Tibial artery (tissue), 4 donors: Measurements from ENCODE around the gene DNAJA4.

Experiments
- DNase-seq, 2 donors: peaks; one replicate each; pipeline ENCODE4 v3.0.0-alpha.2; 2019
- H3K27ac ChIP-seq, 2 donors: fragments of 200-600 bp; sonication (generic) in 1 of 2; 1 replicate in 1 of 2; 2 replicates in 1 of 2; pipeline ENCODE4 v1.5.1; 2018 to 2019; ENCODE audit warnings: mild to moderate bottlenecking in 1 of 2
- H3K27me3 ChIP-seq, 2 donors: fragments of 200-600 bp; sonication (generic) in 1 of 2; one replicate each; pipeline versions ENCODE4 v1.5.1 to v1.6.0; 2016 to 2019
- H3K36me3 ChIP-seq, 3 donors: fragments of 200-600 bp; sonication (generic) in 2 of 3; one replicate each; pipeline ENCODE4 v1.5.1; 2016 to 2019; ENCODE audit warnings: mild to moderate bottlenecking in 2 of 3
- H3K4me1 ChIP-seq, 4 donors: fragments of 200-600 bp; sonication (generic) in 2 of 4; 1 replicate in 3 of 4; 2 replicates in 1 of 4; pipeline ENCODE4 v1.5.1; 2016 to 2019
- H3K4me3 ChIP-seq, 2 donors: fragments of 200-600 bp; sonication (generic) in 1 of 2; 1 replicate in 1 of 2; 2 replicates in 1 of 2; pipeline ENCODE4 v1.5.1; 2018 to 2019; ENCODE audit warnings: mild to moderate bottlenecking in 2 of 2
- H3K9me3 ChIP-seq, 3 donors: fragments of 200-600 bp; sonication (generic) in 1 of 3; one replicate each; pipeline ENCODE4 v1.5.1; 2016 to 2019
- CTCF ChIP-seq, 2 experiments: fragments of 200-600 bp in 1 of 2; fragments of 450-650 bp in 1 of 2; IDR thresholded peaks; one replicate each; pipeline ENCODE4 v1.5.1; 2017 to 2019; ENCODE audit warnings: antibody characterized with exemption in 2 of 2, mild to moderate bottlenecking in 1 of 2, moderate library complexity in 1 of 2
- intact Hi-C: fragments of 100-400 bp; cut with DNase I; formaldehyde crosslinking; loops from one replicate; pipeline ENCODE4 v1.15.0; 2023; ENCODE audit warnings: low total_unique reads

The DNAJA4 gene

GRCh38 chr15:78308422-78309032 lies 44.2 kb downstream of the DNAJA4 start:
- H3K9me3 ChIP-seq: no peaks in the 10 kb centered on the region
- H3K27ac ChIP-seq: no peak overlapping the region
- H3K4me3 ChIP-seq: no peak overlapping the region
- peak; percentile 47 to 48 for DNase-seq
- H3K36me3 ChIP-seq: no peaks in the 10 kb centered on the region
- peaks cover 0 to 63% of the 10 kb centered on the region in 2 donors for H3K27me3 ChIP-seq
- no peaks in the 10 kb centered on the region for H3K4me1 ChIP-seq
- intact Hi-C loops: no loop called here
- TF ChIP-seq CTCF (IDR thresholded peaks at IDR 0.05): peak; percentile 32 to 43

GRCh38 chr15:78311292-78311691 lies 46.9 kb downstream of the DNAJA4 start:
- TF ChIP-seq CTCF (IDR thresholded peaks at IDR 0.05): no peak
- no peaks in the 10 kb centered on the region for H3K4me1 ChIP-seq
- no peak overlapping the region for H3K27ac ChIP-seq
- peaks cover 0 to 53% of the 10 kb centered on the region in 2 donors for H3K27me3 ChIP-seq
- H3K36me3 ChIP-seq: no peaks in the 10 kb centered on the region
- H3K9me3 ChIP-seq: no peaks in the 10 kb centered on the region
- DNase-seq: no peak
- H3K4me3 ChIP-seq: no peak overlapping the region
- intact Hi-C loops: loop anchor here (10.0 kb wide), 1 partner anchor 104 kb away; no protein-coding TSS in a partner anchor

GRCh38 chr15:78312536-78312935 lies 48.2 kb downstream of the DNAJA4 start:
- intact Hi-C loops: loop anchor here (10.0 kb wide), 1 partner anchor 102 kb away; no protein-coding TSS in a partner anchor
- Histone ChIP-seq H3K4me1 (no peaks in the 10 kb centered on the region), H3K4me3 (no peak overlapping the region), H3K36me3 (no peaks in the 10 kb centered on the region), H3K27me3 (peaks cover 0 to 49% of the 10 kb centered on the region in 2 donors), H3K9me3 (no peaks in the 10 kb centered on the region), H3K27ac (no peak overlapping the region)
- TF ChIP-seq CTCF (IDR thresholded peaks at IDR 0.05): no peak
- peak in 1 of 2 donors; percentile 32 for DNase-seq

- no peak for TF ChIP-seq CTCF (IDR thresholded peaks at IDR 0.05)
- H3K4me3 ChIP-seq: no peak overlapping the region
- intact Hi-C loops: loop anchor here (10.0 kb wide), 1 partner anchor 102 kb away; no protein-coding TSS in a partner anchor
- H3K27ac ChIP-seq: no peak overlapping the region
- peak in 1 of 2 donors; percentile 25 for DNase-seq
- no peaks in the 10 kb centered on the region for H3K36me3 ChIP-seq
- no peaks in the 10 kb centered on the region for H3K9me3 ChIP-seq
- H3K27me3 ChIP-seq: peaks cover 0 to 47% of the 10 kb centered on the region in 2 donors
- no peaks in the 10 kb centered on the region for H3K4me1 ChIP-seq
These were observed 48.6 kb downstream of the DNAJA4 start for GRCh38 chr15:78312957-78313356.

GRCh38 chr15:78313383-78313782 lies 49.0 kb downstream of the DNAJA4 start:
- intact Hi-C loops: loop anchor here (10.0 kb wide), 1 partner anchor 101 kb away; no protein-coding TSS in a partner anchor
- H3K9me3 ChIP-seq: no peaks in the 10 kb centered on the region
- no peaks in the 10 kb centered on the region for H3K36me3 ChIP-seq
- no peak overlapping the region for H3K27ac ChIP-seq
- TF ChIP-seq CTCF (IDR thresholded peaks at IDR 0.05): no peak
- no peaks in the 10 kb centered on the region for H3K4me1 ChIP-seq
- peak in 1 of 2 donors; percentile 35 for DNase-seq
- no peak overlapping the region for H3K4me3 ChIP-seq
- H3K27me3 ChIP-seq: peaks cover 0 to 42% of the 10 kb centered on the region in 2 donors
